GM10248 (cell line): ENCODE data around the gene HYOU1.
"Not testable (repeated sequence)": the region's sequence is repeated elsewhere in the genome, so short reads cannot be mapped to it uniquely, and the experiment has no call there.

ENCODE experiments used
- CTCF ChIA-PET: fragments of 300-600 bp; sonication (Branson Sonifier 250); formaldehyde crosslinking; extraction: SDS; loops from one replicate; lab custom pipeline; 2021; ENCODE audit warnings: antibody characterized with exemption; lab: Yijun Ruan, JAX
- POLR2A ChIA-PET: fragments of 350-650 bp; sonication (Branson Sonifier 250); formaldehyde crosslinking; extraction: SDS; loops from one replicate; lab custom pipeline; 2020; ENCODE audit warnings: antibody characterized with exemption; lab: Yijun Ruan, JAX
- DNase-seq: peaks from one replicate; pipeline ENCODE4 v3.0.0; 2012; ENCODE audit errors: extremely low spot score
- CTCF ChIP-seq: IDR thresholded peaks from 2 replicates; pipeline ENCODE4 v1.5.1; 2012; ENCODE audit warnings: mild to moderate bottlenecking, low read depth; ENCODE audit errors: extremely low read depth, missing control alignments, control extremely low read depth

HYOU1 gene

GRCh38 chr11:119021631-119022030 is 35.4 kb downstream of the HYOU1 start:
- no peak for DNase-seq
- CTCF ChIA-PET = interaction anchor here (1.0 kb wide), 1 partner anchor 9 kb away, joined by 3 read pairs; the partner anchor contains the start of gene SLC37A4
- POLR2A ChIA-PET = no interaction called here
- no peak for TF ChIP-seq CTCF

- ChIA-PET POLR2A (interaction anchor here (1.7 kb wide), 1 partner anchor 35 kb away, joined by 6 read pairs; no protein-coding TSS in a partner anchor), CTCF (interaction anchor here (1.0 to 2.1 kb wide), 3 partner anchors 8 to 11 kb away, joined by 3 to 6 read pairs (median 3); no protein-coding TSS in a partner anchor)
- no peak for TF ChIP-seq CTCF
- no peak for DNase-seq
These were observed 37.0 kb downstream of the HYOU1 start for GRCh38 chr11:119019996-119020395.

- no peak for TF ChIP-seq CTCF
- peak; percentile 95 for DNase-seq
- ChIA-PET POLR2A (interaction anchor here (0.7 to 1.7 kb wide), 6 partner anchors 12 to 76 kb away, joined by 3 to 6 read pairs (median 4); no protein-coding TSS in a partner anchor), CTCF (interaction anchor here (1.0 to 2.1 kb wide), 4 partner anchors 10 to 20 kb away, joined by 3 to 6 read pairs (median 4); partner anchors contain the start of gene CENATAC)
These were observed 38.7 kb downstream of the HYOU1 start, which contains the start of the genes RPS25 and TRAPPC4 for GRCh38 chr11:119018074-119018938. Gene RPS25 (minus strand): TSS chr11:119018343. CDS start chr11:119018284, 59 bp downstream. Gene TRAPPC4 (plus strand): TSS chr11:119018766. CDS start chr11:119018796, 30 bp downstream.

- CTCF ChIA-PET = interaction anchor here (1.0 kb wide), 1 partner anchor 17 kb away, joined by 3 read pairs; no protein-coding TSS in a partner anchor
- DNase-seq, POLR2A ChIA-PET: not testable (repeated sequence)
These were observed 39.6 kb downstream of the HYOU1 start for GRCh38 chr11:119017377-119017776.

- DNase-seq = no peak
- TF ChIP-seq CTCF = no peak
- POLR2A ChIA-PET = interaction anchor here (0.7 kb wide), 1 partner anchor 111 kb away, joined by 7 read pairs; no protein-coding TSS in a partner anchor
- CTCF ChIA-PET = interaction anchor here (0.8 to 2.0 kb wide), 4 partner anchors 9 to 307 kb away, joined by 3 to 5 read pairs (median 4); no protein-coding TSS in a partner anchor
These were observed 40.6 kb downstream of the HYOU1 start for GRCh38 chr11:119016216-119017009.

GRCh38 chr11:119015054-119015611 is 41.9 kb downstream of the HYOU1 start:
- TF ChIP-seq CTCF = peak; percentile 10
- no peak for DNase-seq
- CTCF ChIA-PET = interaction anchor here (1.2 to 2.0 kb wide), 3 partner anchors 85 to 308 kb away, joined by 3 to 4 read pairs (median 3); no protein-coding TSS in a partner anchor
- POLR2A ChIA-PET = interaction anchor here (0.6 to 1.2 kb wide), 2 partner anchors 10 to 11 kb away, joined by 4 to 9 read pairs; no protein-coding TSS in a partner anchor
